ENCODE data around the gene PREX1. TPM values are rescaled to one million over a fixed set of nuclear protein-coding genes. Genes with fewer than 3 reads are reported as not detected.

The PREX1 gene
- total and polyA plus RNA-seq, 2 donors from 2014 or later, result 8.5 to 38.2 TPM

- no peak for TF ChIP-seq CTCF (IDR thresholded peaks at IDR 0.05; ENCODE audit: borderline replicate concordance, extremely low read depth, insufficient read depth)
- Histone ChIP-seq H3K4me1 (ENCODE audit: control insufficient read depth in 2 of 3, insufficient read depth in 2 of 3, low read depth in 1 of 3, low read length in 3 of 3) (no peaks in the 10 kb centered on the region), H3K9ac (ENCODE audit: low read length in 3 of 3) (no peak overlapping the region), H3K9me3 (ENCODE audit: control insufficient read depth in 2 of 3, insufficient read depth in 1 of 3, low read length in 3 of 3) (no peaks in the 10 kb centered on the region), H3K36me3 (ENCODE audit: control insufficient read depth in 2 of 3, insufficient read depth in 3 of 3, low read length in 3 of 3) (peaks cover 0 to 23% (median 0%) of the 10 kb centered on the region in 3 donors), H3K4me3 (ENCODE audit: low read length in 3 of 3) (no peak overlapping the region), H3K27ac (ENCODE audit: low read depth in 2 of 2, low read length in 2 of 2) (no peak overlapping the region), H3K27me3 (ENCODE audit: control insufficient read depth, insufficient read depth, low read length) (no peaks in the 10 kb centered on the region)
- no peak for DNase-seq
- intact Hi-C loops (cut with DNase I), result no loop called here
- FAIRE-seq, result no peak
Measured at GRCh38 chr20:48647858-48648257, 179.9 kb downstream of the PREX1 start.

- DNase-seq, result no peak
- H3K9ac ChIP-seq (ENCODE audit: low read length in 3 of 3), result no peak overlapping the region
- peaks cover 0 to 19% (median 0%) of the 10 kb centered on the region in 3 donors for H3K36me3 ChIP-seq (ENCODE audit: control insufficient read depth in 2 of 3, insufficient read depth in 3 of 3, low read length in 3 of 3)
- H3K4me1 ChIP-seq (ENCODE audit: control insufficient read depth in 2 of 3, insufficient read depth in 2 of 3, low read depth in 1 of 3, low read length in 3 of 3), result no peaks in the 10 kb centered on the region
- intact Hi-C loops (cut with DNase I), result no loop called here
- no peak overlapping the region for H3K4me3 ChIP-seq (ENCODE audit: low read length in 3 of 3)
- FAIRE-seq, result no peak
- H3K9me3 ChIP-seq (ENCODE audit: control insufficient read depth in 2 of 3, insufficient read depth in 1 of 3, low read length in 3 of 3), result no peaks in the 10 kb centered on the region
- H3K27me3 ChIP-seq (ENCODE audit: control insufficient read depth, insufficient read depth, low read length), result no peaks in the 10 kb centered on the region
- H3K27ac ChIP-seq (ENCODE audit: low read depth in 2 of 2, low read length in 2 of 2), result no peak overlapping the region
- no peak for TF ChIP-seq CTCF (IDR thresholded peaks at IDR 0.05; ENCODE audit: borderline replicate concordance, extremely low read depth, insufficient read depth)
Measured at GRCh38 chr20:48645666-48646065, 182.1 kb downstream of the PREX1 start.

- intact Hi-C loops (cut with DNase I), result no loop called here
- Histone ChIP-seq H3K4me3 (ENCODE audit: low read length in 3 of 3) (no peak overlapping the region), H3K27ac (ENCODE audit: low read depth in 2 of 2, low read length in 2 of 2) (no peak overlapping the region), H3K9ac (ENCODE audit: low read length in 3 of 3) (no peak overlapping the region), H3K9me3 (ENCODE audit: control insufficient read depth in 2 of 3, insufficient read depth in 1 of 3, low read length in 3 of 3) (no peaks in the 10 kb centered on the region), H3K36me3 (ENCODE audit: control insufficient read depth in 2 of 3, insufficient read depth in 3 of 3, low read length in 3 of 3) (peaks cover 0 to 13% (median under 1%) of the 10 kb centered on the region in 3 donors), H3K4me1 (ENCODE audit: control insufficient read depth in 2 of 3, insufficient read depth in 2 of 3, low read depth in 1 of 3, low read length in 3 of 3) (no peaks in the 10 kb centered on the region), H3K27me3 (ENCODE audit: control insufficient read depth, insufficient read depth, low read length) (no peaks in the 10 kb centered on the region)
- TF ChIP-seq CTCF (IDR thresholded peaks at IDR 0.05; ENCODE audit: borderline replicate concordance, extremely low read depth, insufficient read depth), result no peak
- no peak for FAIRE-seq
- DNase-seq, result no peak
Measured at GRCh38 chr20:48644286-48644828, 183.4 kb downstream of the PREX1 start.

Data from kidney (tissue), 14 donors.